HFF-Myc (cell line): ENCODE results near the gene DOCK4.

Experiments
- DNase-seq: peaks from one replicate; pipeline ENCODE4 v3.0.0-alpha.2; 2011; ENCODE audit warnings: low read depth; ENCODE audit errors: extremely low read depth
- H3K4me3 ChIP-seq: replicated peaks from 2 replicates; pipeline ENCODE4 v1.5.1; 2011; ENCODE audit warnings: low read depth, mild to moderate bottlenecking, control low read depth, low read length
- CTCF ChIP-seq: IDR thresholded peaks from 2 replicates; pipeline ENCODE4 v1.5.1; 2012; ENCODE audit warnings: mild to moderate bottlenecking, low read depth, low read length, control low read depth; ENCODE audit errors: missing control alignments

Gene DOCK4

GRCh38 chr7:111937163-111937562 is 269.0 kb downstream of the DOCK4 start:
- no peak for TF ChIP-seq CTCF
- no peak overlapping the region for H3K4me3 ChIP-seq
- DNase-seq = no peak

- TF ChIP-seq CTCF = no peak
- DNase-seq = peak; percentile 82
- H3K4me3 ChIP-seq = no peak overlapping the region
Observed at GRCh38 chr7:111933609-111934008, 272.6 kb downstream of the DOCK4 start.

GRCh38 chr7:111931958-111932357 is 274.2 kb downstream of the DOCK4 start:
- TF ChIP-seq CTCF = no peak
- DNase-seq = no peak
- H3K4me3 ChIP-seq = no peak overlapping the region

- DNase-seq = peak; percentile 39
- no peak overlapping the region for H3K4me3 ChIP-seq
- TF ChIP-seq CTCF = no peak
Observed at GRCh38 chr7:111931016-111931517, 275.1 kb downstream of the DOCK4 start.

- no peak overlapping the region for H3K4me3 ChIP-seq
- TF ChIP-seq CTCF = no peak
- DNase-seq = no peak
Observed at GRCh38 chr7:111929264-111929663, 276.9 kb downstream of the DOCK4 start.

GRCh38 chr7:111927353-111928019 is 278.7 kb downstream of the DOCK4 start:
- DNase-seq = no peak
- no peak overlapping the region for H3K4me3 ChIP-seq
- TF ChIP-seq CTCF = no peak

- no peak for TF ChIP-seq CTCF
- no peak for DNase-seq
Observed at GRCh38 chr7:111920329-111920728, 285.9 kb downstream of the DOCK4 start.

More at GRCh38 chr7:111920329-111920728, 285.9 kb downstream of the DOCK4 start:
- no peak overlapping the region for H3K4me3 ChIP-seq
